LHCN-M2 (cell line): ENCODE data around the gene TRIM62. TPM values are rescaled to one million over a fixed set of nuclear protein-coding genes. Genes with fewer than 3 reads are reported as not detected.
"Not testable (repeated sequence)": the region's sequence is repeated elsewhere in the genome, so short reads cannot be mapped to it uniquely, and the experiment has no call there.

Source experiments
- DNase-seq: peaks from one replicate; pipeline ENCODE4 v3.0.0-alpha.2; 2012; ENCODE audit warnings: low read depth
- total RNA-seq: library from RNA; depleted of rRNA; stranded (reverse); fragments of >200 nt; gene quantifications from 2 replicates; pipeline ENCODE4 v1.2.3, GENCODE V29; 2014; rRNA removed

TRIM62 gene
- total RNA-seq, 1 experiment from 2014 or later: 11.9 TPM

DNA sequence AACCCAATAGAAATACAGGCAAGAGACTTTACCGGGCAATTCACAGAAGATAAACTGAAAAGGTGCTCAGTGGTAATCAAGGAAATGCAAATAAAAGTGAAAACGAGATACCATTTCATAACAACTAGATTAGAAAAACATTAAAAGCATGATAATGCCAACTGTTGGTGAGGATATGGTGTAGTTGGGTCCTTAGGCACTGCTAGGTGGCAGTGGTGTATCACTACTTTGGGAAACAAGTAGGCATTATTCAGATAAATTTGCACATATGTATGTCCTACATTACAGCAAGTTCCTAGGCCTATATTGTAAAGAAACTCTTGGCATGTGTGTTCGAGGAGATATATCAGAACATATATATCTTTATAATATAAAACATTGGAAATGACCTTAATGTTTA, 69.9 kb downstream of the TRIM62 start:
- DNase-seq: peak; percentile 22

- no peak for DNase-seq
Measured at GRCh38 chr1:33110477-33110876, 71.4 kb downstream of the TRIM62 start.

- not testable (repeated sequence) for DNase-seq
Measured at GRCh38 chr1:33100119-33100415, 81.8 kb downstream of the TRIM62 start.

- DNase-seq: peak; percentile 100
Measured at GRCh38 chr1:33099290-33100118, 82.3 kb downstream of the TRIM62 start.

- DNase-seq: peak; percentile 52
Measured at GRCh38 chr1:33098371-33098770, 83.5 kb downstream of the TRIM62 start.

DNA sequence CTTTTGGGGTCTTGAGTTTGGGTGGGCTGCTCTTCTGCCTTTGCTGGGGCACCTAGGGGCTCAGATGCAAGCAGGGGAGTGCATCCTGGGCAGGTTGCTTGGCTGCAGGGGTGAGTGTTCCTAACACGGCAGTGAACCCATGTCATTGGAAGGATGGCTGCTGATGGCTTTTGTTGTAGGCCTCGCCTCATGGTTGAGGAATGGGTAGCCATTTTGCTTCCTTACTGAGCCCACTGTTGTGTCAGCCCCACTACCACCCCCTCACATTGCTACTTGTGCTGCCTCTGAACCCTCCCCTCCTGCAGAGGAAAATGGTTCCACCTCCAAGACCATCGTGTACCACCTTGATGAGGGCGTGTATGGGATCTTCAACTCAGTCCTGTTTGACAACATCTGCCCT, 84.1 kb downstream of the TRIM62 start:
- no peak for DNase-seq

- peak; percentile 46 for DNase-seq
Measured at GRCh38 chr1:33097137-33097611, 84.7 kb downstream of the TRIM62 start.

- peak; percentile 94 for DNase-seq
Measured at GRCh38 chr1:33096363-33097005, 85.4 kb downstream of the TRIM62 start.

Other genes starting within 250 kb of the TRIM62 start
- 12.9 and 13.7 TPM in 2 replicates for gene RNF19B, start 217.2 kb downstream of the TRIM62 start, total RNA-seq
- gene AK2, start 145.2 kb downstream of the TRIM62 start, total RNA-seq: 182 and 189 TPM in 2 replicates
- 4.9 and 5.0 TPM in 2 replicates for gene AZIN2, start 100.9 kb downstream of the TRIM62 start, total RNA-seq
- gene ZNF362, start 74.4 kb upstream of the TRIM62 start, total RNA-seq: 15.7 and 18.6 TPM in 2 replicates
- gene A3GALT2, start 139.1 kb upstream of the TRIM62 start, total RNA-seq: 0.51 TPM in 1 of 2 replicates, not detected in the other
- gene PHC2, start 249.1 kb upstream of the TRIM62 start, total RNA-seq: 245 and 251 TPM in 2 replicates